ENCODE results near the gene HOOK2. TPM values are rescaled to one million over a fixed set of nuclear protein-coding genes. Genes with fewer than 3 reads are reported as not detected.
A peak's percentile ranks its signal among the peaks of the same experiment; 100 is the strongest.

Gene HOOK2
- total RNA-seq, 3 donors from 2014 or later (not counting 1 experiment from before 2014, with no cell fraction given) = 13.3 to 15.3 (median 13.9) TPM

DNA sequence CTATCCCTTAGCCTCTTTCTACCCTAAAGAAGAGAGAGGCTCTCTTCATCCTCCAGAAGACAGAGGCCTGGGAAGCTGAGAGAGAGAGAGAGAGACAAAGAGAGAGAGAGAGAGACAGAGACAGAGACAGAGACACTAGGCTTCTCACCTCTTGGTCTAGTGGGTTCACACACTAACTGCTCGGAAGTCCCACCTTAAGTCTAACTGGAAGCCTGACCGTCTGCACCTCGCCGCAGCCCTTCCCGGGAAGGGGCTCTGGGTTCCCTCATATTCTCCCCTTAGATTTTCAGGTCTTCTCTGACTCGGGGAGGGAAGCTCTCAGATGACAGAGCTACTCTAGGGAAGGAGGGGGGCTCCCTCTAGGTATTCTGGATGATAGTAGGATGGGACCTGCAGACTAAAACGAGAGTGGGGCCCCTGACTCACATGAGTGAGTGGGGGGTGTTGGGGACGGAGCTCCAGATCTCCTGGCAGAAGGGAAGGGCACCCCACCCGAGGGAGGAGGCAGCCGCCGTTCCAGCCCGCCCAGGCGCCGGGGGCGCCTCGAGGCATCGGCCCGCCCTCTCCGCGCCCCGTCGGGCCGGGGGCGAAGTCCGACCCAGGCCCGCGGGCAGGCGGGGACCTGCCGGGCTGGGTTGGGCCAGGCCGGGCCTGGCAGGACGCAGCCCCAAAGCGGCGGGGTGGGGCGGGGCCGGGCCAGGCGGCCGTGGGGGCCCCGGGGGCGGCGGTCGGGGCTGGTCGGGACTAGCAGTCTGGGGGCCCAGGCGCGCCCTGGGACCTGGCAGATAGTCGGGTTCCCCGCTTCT is 13.9 kb upstream of the HOOK2 start:
- Mint-ChIP-seq H3K27me3 (ENCODE audit: low read depth in 2 of 2) (no peaks in the 10 kb centered on the region), H3K36me3 (no peaks in the 10 kb centered on the region), H3K4me1 (peaks cover 25 to 35% of the 10 kb centered on the region in 2 donors), H3K27ac (peak overlapping the region; percentile 97 to 99), H3K4me3 (peak overlapping the region; percentile 96), H3K9me3 (no peaks in the 10 kb centered on the region)
- Histone ChIP-seq H3K36me3 (ENCODE audit: control insufficient read depth, insufficient read depth, low read length) (no peaks in the 10 kb centered on the region), H3K27me3 (ENCODE audit: control insufficient read depth, insufficient read depth, low read length) (no peaks in the 10 kb centered on the region), H3K27ac (ENCODE audit: low read length) (peak overlapping the region; percentile 93), H3K9me3 (ENCODE audit: control insufficient read depth, insufficient read depth, low read length) (no peaks in the 10 kb centered on the region), H3K4me3 (ENCODE audit: low read length) (peak overlapping the region; percentile 40), H3K4me1 (ENCODE audit: control insufficient read depth, insufficient read depth, low read length) (peaks cover 57% of the 10 kb centered on the region)
- ATAC-seq = no peak
- DNase-seq = no peak
- TF ChIP-seq, protein P1, sequence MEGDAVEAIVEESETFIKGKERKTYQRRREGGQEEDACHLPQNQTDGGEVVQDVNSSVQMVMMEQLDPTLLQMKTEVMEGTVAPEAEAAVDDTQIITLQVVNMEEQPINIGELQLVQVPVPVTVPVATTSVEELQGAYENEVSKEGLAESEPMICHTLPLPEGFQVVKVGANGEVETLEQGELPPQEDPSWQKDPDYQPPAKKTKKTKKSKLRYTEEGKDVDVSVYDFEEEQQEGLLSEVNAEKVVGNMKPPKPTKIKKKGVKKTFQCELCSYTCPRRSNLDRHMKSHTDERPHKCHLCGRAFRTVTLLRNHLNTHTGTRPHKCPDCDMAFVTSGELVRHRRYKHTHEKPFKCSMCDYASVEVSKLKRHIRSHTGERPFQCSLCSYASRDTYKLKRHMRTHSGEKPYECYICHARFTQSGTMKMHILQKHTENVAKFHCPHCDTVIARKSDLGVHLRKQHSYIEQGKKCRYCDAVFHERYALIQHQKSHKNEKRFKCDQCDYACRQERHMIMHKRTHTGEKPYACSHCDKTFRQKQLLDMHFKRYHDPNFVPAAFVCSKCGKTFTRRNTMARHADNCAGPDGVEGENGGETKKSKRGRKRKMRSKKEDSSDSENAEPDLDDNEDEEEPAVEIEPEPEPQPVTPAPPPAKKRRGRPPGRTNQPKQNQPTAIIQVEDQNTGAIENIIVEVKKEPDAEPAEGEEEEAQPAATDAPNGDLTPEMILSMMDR (IDR thresholded peaks at IDR 0.05) = no peak
- intact Hi-C loops (cut with micrococcal nuclease) = loop anchor here (5.0 to 10.0 kb wide), 2 partner anchors 256 to 313 kb away; partner anchors contain the start of gene LYL1
- 2% methylated on average over 46 of the region's 46 CpGs for WGBS (ENCODE audit: insufficient coverage)

DNA sequence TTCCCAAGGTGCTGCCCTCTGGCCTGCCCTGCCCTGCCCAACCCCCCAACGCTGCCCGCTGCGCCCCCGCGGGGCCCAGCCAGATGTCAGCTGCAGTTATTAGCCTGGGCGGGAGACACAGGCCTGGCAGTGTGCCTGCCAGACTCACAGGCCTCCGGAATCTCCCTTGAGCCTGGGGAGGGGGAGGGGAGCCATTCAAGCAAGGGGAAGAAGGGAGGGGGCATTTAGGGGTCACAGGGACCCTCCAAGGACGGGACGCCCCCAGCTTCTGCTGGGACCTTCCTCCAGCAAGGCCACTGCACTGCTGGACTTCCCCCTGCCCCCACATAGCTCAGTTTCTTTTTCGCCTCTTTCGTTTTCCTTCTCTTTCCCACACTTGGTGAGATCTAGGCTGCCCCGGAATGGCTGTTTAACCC is 13.3 kb upstream of the HOOK2 start:
- peak; percentile 51 to 84 for DNase-seq
- 16% methylated on average over 11 of the region's 12 CpGs for WGBS (ENCODE audit: insufficient coverage)
- H3K36me3 Mint-ChIP-seq = no peaks in the 10 kb centered on the region
- H3K9me3 Mint-ChIP-seq = no peaks in the 10 kb centered on the region
- TF ChIP-seq, protein P1 (IDR thresholded peaks at IDR 0.05) = no peak
- Histone ChIP-seq H3K4me1 (ENCODE audit: control insufficient read depth, insufficient read depth, low read length) (peaks cover 59% of the 10 kb centered on the region), H3K36me3 (ENCODE audit: control insufficient read depth, insufficient read depth, low read length) (no peaks in the 10 kb centered on the region), H3K9me3 (ENCODE audit: control insufficient read depth, insufficient read depth, low read length) (no peaks in the 10 kb centered on the region), H3K27me3 (ENCODE audit: control insufficient read depth, insufficient read depth, low read length) (no peaks in the 10 kb centered on the region), H3K4me3 (ENCODE audit: low read length) (peak overlapping the region; percentile 40), H3K27ac (ENCODE audit: low read length) (peak overlapping the region; percentile 93)
- peak overlapping the region; percentile 86 for H3K4me3 Mint-ChIP-seq
- H3K27me3 Mint-ChIP-seq (ENCODE audit: low read depth in 2 of 2) = no peaks in the 10 kb centered on the region
- peaks cover 19 to 30% of the 10 kb centered on the region in 2 donors for H3K4me1 Mint-ChIP-seq
- no peak for ATAC-seq
- peak overlapping the region; percentile 97 to 99 for H3K27ac Mint-ChIP-seq
- intact Hi-C loops (cut with micrococcal nuclease) = loop anchor here (5.0 to 10.0 kb wide), 2 partner anchors 256 to 314 kb away; partner anchors contain the start of gene LYL1

DNA sequence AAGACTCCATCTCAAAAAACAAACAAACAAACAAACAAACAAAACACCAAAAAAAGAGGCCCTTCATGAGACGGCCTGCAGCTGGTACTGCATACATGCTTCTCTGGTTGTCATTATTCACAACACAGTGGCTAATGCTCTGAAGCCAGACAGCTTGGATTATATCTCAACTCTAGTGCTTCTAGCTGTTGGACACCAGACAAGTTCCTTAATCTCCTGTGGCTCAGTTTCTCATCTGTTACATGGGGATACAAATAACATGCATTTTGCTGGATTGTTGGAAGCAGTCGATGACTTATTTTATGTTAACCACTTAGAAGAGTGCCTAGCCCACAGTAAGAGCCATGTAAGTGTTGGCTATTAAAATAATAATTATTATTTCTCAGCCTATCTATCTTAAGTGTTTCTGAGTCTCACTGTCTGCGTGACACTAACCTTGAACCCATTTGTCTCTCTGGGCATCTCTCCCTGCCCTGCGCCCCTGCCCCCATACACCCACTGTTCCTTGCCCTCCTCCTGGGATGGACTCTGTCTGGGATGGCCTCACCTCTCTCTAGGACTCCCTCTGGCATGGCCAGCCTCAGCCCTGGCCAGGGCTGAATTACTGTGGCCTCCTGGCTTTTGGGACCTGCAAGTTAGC is 12.8 kb upstream of the HOOK2 start:
- H3K36me3 Mint-ChIP-seq = no peaks in the 10 kb centered on the region
- H3K27me3 ChIP-seq (ENCODE audit: control insufficient read depth, insufficient read depth, low read length) = no peaks in the 10 kb centered on the region
- intact Hi-C loops (cut with micrococcal nuclease) = loop anchor here (5.0 to 10.0 kb wide), 2 partner anchors 257 to 314 kb away; partner anchors contain the start of gene LYL1
- TF ChIP-seq, protein P1 (IDR thresholded peaks at IDR 0.05) = no peak
- peak in 1 of 2 donors; percentile 22 for DNase-seq
- H3K4me1 Mint-ChIP-seq = peaks cover 19 to 27% of the 10 kb centered on the region in 2 donors
- H3K4me3 ChIP-seq (ENCODE audit: low read length) = no peak overlapping the region
- peak overlapping the region; percentile 93 for H3K27ac ChIP-seq (ENCODE audit: low read length)
- no peak overlapping the region for H3K4me3 Mint-ChIP-seq
- H3K27ac Mint-ChIP-seq = peak overlapping the region; percentile 97 to 99
- 87% methylated on average over 3 of the region's 4 CpGs for WGBS (ENCODE audit: insufficient coverage)
- peaks cover 65% of the 10 kb centered on the region for H3K4me1 ChIP-seq (ENCODE audit: control insufficient read depth, insufficient read depth, low read length)
- no peaks in the 10 kb centered on the region for H3K9me3 ChIP-seq (ENCODE audit: control insufficient read depth, insufficient read depth, low read length)
- H3K36me3 ChIP-seq (ENCODE audit: control insufficient read depth, insufficient read depth, low read length) = no peaks in the 10 kb centered on the region
- H3K9me3 Mint-ChIP-seq = no peaks in the 10 kb centered on the region
- no peak for ATAC-seq
- H3K27me3 Mint-ChIP-seq (ENCODE audit: low read depth in 2 of 2) = no peaks in the 10 kb centered on the region
